Measurements from ENCODE around the gene EPHA10.
A peak's percentile ranks its signal among the peaks of the same experiment; 100 is the strongest.

The EPHA10 gene

GRCh38 chr1:37755951-37756560 is 8.9 kb downstream of the EPHA10 start:
- H3K4me3 ChIP-seq (ENCODE audit: low read length), result no peak overlapping the region
- DNase-seq (ENCODE audit: low read depth), result no peak
- TF ChIP-seq CTCF (IDR thresholded peaks at IDR 0.05; ENCODE audit: insufficient read depth, low read depth, low read length, missing control alignments), result no peak

GRCh38 chr1:37755290-37755689 is 9.6 kb downstream of the EPHA10 start:
- peak; percentile 46 for DNase-seq (ENCODE audit: low read depth)
- no peak overlapping the region for H3K4me3 ChIP-seq (ENCODE audit: low read length)
- no peak for TF ChIP-seq CTCF (IDR thresholded peaks at IDR 0.05; ENCODE audit: insufficient read depth, low read depth, low read length, missing control alignments)

- DNase-seq (ENCODE audit: low read depth), result no peak
- no peak for TF ChIP-seq CTCF (IDR thresholded peaks at IDR 0.05; ENCODE audit: insufficient read depth, low read depth, low read length, missing control alignments)
- no peak overlapping the region for H3K4me3 ChIP-seq (ENCODE audit: low read length)
These were observed 11.2 kb downstream of the EPHA10 start for GRCh38 chr1:37753473-37754321.

DNA sequence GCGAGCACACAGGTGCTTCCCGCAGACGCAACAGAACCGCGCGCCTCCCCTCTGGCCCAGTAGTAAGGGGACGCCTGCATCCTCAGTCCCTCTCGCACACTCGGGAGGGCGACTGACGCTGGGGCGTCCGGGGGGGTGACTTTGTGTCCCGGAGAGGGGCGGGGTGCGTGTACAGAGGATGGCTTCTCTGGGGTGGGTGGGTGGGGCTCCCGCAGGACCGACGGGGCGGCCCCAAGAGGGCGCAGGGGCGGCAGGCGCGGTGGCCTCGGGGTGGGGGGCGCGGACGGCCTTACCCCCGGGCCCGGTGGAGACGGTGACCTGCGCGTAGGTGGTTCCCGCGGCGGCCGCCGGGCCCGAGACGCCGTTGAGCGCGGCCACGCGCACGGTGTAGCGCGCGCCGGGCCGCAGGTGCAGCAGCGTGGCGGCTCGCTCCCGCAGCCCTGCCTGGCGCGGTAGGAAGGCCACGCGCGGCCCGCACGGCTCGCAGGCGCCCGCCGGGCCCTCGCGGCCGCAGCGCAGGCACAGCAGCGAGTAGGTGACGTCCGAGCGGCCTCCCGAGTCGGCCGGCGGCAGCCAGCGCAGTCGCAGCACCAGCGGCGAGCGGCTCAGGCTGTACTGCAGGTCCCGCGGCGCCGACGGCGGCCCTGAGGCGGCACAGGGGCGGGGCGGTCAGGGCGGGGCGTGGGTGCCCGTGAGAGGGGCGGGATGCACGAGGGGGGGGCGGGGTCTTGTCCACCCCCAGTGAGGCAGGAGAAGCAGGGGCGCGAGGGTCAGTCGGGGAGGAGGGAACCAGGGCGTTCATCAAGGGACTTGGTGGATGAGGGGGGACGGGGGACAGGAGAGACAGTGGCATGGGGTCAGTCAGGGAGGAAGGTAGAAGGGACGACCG is 12.1 kb downstream of the EPHA10 start:
- TF ChIP-seq CTCF (IDR thresholded peaks at IDR 0.05; ENCODE audit: insufficient read depth, low read depth, low read length, missing control alignments), result no peak
- DNase-seq (ENCODE audit: low read depth), result peak; percentile 20
- H3K4me3 ChIP-seq (ENCODE audit: low read length), result no peak overlapping the region

DNA sequence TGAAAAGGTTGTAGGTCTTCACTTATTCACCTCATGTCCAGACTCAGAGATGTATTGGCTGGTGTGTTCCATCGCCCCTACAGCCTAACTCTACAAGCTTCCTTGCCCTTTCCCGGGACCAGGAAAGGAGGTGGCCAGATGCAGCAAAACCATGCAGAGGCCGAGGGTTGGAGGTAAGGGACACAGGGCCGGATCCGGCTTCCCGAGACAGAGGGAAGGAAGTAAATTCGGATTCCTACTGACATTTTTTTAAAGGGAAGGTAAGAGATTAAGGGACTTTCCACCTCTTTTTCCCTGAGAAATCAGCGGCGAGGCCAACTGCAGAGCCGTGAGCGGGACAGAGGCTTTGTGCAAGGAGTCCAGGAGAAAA is 12.7 kb downstream of the EPHA10 start:
- TF ChIP-seq CTCF (IDR thresholded peaks at IDR 0.05; ENCODE audit: insufficient read depth, low read depth, low read length, missing control alignments), result no peak
- no peak for DNase-seq (ENCODE audit: low read depth)
- H3K4me3 ChIP-seq (ENCODE audit: low read length), result no peak overlapping the region

DNA sequence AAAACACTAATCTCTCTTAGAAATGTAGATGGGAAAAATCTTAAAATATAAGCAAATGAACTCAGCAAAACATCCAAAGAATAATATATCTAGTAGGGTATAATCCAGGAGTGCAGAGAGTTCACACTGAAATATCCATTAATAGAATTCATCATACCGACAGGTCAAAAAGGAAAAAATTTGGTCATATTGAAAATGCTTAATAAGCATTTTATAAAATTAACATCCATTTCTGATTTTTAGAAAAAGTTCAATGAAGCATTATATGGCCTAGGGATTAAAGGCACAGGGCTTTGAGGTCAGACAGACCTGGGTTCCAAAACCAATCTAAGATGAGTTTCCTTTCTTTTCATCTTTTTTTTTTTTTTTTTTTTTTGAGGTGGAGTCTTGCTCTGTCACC is 16.4 kb downstream of the EPHA10 start:
- no peak for TF ChIP-seq CTCF (IDR thresholded peaks at IDR 0.05; ENCODE audit: insufficient read depth, low read depth, low read length, missing control alignments)
- no peak overlapping the region for H3K4me3 ChIP-seq (ENCODE audit: low read length)
- DNase-seq (ENCODE audit: low read depth), result no peak

Measured in epithelial cell of esophagus (primary cell).